GM21529 (cell line): ENCODE results near the gene PRAMEF8.
"Not testable (repeated sequence)": the region's sequence is repeated elsewhere in the genome, so short reads cannot be mapped to it uniquely, and the experiment has no call there.

Source experiments
- ATAC-seq: cut with Tn5 transposase; IDR thresholded peaks from one replicate; pipeline ENCODE4 v1.9.1; 2021; ENCODE audit not compliant: unreplicated experiment

PRAMEF8 gene

DNA sequence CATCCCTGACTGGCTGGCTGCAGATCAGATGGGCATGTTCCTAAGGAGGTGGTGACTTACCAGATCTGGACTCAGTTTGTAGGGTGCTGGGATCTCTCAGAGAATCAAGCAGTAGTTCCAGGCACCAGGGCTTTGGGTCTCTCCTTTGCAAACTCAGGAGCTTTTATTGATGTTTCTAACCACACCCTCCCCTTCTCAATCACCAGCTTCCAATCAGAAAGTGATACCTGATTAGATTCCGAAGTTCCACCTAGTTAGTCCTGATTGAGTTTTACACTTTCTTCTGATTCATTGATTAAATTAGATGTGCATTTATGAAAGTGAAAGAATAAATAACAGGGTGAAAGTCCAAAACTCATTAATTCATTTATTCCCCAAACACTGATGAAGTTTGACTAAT is at the start of gene PRAMEF8:
PRAMEF8 (minus strand) TSS at position 101 of the 400 bp plus-strand sequence. CDS start 1,046 bp downstream, outside the sequence.
- not testable (repeated sequence) for ATAC-seq

GRCh38 chr1:13315281-13315680 is 30.3 kb upstream of the PRAMEF8 start, which contains the start of gene PRAMEF15:
TSS of gene PRAMEF15 (plus strand) at chr1:13315581. CDS start at chr1:13318408, 2,827 bp downstream.
- ATAC-seq: not testable (repeated sequence)

- not testable (repeated sequence) for ATAC-seq
Measured at GRCh38 chr1:13303239-13303638, 18.3 kb upstream of the PRAMEF8 start, which contains the start of gene PRAMEF33. TSS of gene PRAMEF33 (plus strand) at chr1:13303539. CDS start at chr1:13305955, 2,416 bp downstream.

DNA sequence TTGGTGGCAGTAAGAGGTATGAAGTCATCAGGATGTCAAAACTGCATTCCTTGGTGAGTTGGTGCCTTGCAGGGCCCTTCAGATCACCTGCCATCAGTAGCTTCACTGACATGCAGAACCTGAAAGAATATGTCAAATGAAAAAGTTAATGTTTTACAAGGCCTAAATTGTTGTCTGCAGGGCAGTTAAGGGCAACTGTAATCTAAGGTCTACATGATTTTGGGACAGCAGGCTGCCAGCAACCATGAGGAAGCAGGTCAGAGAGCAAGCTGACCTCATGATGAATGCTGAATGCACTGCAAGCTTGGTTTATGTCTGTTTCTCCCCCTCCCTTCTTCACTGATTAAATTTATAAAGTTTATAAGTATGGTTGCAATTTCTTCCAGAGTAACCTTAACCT is 17.3 kb upstream of the PRAMEF8 start:
- ATAC-seq: not testable (repeated sequence)

- ATAC-seq: not testable (repeated sequence)
Measured at GRCh38 chr1:13298699-13299098, 13.8 kb upstream of the PRAMEF8 start.

- not testable (repeated sequence) for ATAC-seq
Measured at GRCh38 chr1:13297216-13297931, 12.4 kb upstream of the PRAMEF8 start.

GRCh38 chr1:13289030-13289429 is 4.1 kb upstream of the PRAMEF8 start:
- not testable (repeated sequence) for ATAC-seq

DNA sequence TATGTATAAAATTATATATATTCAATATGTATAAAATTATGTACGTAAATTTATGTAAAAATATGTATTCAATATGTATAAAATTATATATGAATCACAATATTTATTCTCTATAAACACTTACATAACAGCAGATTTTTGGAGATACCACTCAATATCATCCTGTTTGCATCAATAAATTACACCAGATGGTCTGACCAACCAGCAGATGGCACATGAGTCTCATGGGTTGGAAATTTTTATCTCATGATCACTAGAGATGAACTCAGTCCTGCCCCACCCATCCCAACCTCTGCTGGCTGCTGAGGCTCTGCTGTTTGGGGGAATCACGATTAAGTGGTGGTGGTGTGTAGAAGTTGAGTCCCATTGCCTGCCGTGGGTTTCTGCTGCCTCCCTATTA is 5.3 kb downstream of the PRAMEF8 start:
- ATAC-seq: not testable (repeated sequence)

DNA sequence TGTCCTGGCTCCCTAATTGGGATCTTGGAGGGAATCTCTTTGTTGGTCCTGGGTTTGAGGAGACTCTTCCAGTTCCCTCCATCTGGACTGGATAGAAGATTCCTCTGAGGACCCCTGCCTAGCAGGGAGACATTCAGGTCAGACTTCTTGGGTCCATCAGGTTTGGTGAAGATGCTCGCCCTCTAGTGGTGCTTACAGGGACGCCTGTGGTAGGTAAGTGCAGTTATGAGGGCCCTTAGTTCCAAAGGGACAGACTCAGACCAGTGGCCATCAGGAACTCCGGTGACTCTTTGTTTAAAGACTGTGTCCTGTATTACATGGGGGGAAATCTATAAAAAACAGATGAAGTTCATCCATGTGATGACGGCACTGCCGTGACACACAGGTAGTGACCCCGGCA is 7.9 kb downstream of the PRAMEF8 start:
- ATAC-seq: not testable (repeated sequence)

- ATAC-seq: not testable (repeated sequence)
Measured at GRCh38 chr1:13265124-13265523, 19.8 kb downstream of the PRAMEF8 start.

- ATAC-seq: not testable (repeated sequence)
Measured at GRCh38 chr1:13253898-13254297, 31.0 kb downstream of the PRAMEF8 start, which contains the start of gene PRAMEF5. TSS of gene PRAMEF5 (plus strand) at chr1:13254198. CDS start at chr1:13259269, 5,071 bp downstream.

DNA sequence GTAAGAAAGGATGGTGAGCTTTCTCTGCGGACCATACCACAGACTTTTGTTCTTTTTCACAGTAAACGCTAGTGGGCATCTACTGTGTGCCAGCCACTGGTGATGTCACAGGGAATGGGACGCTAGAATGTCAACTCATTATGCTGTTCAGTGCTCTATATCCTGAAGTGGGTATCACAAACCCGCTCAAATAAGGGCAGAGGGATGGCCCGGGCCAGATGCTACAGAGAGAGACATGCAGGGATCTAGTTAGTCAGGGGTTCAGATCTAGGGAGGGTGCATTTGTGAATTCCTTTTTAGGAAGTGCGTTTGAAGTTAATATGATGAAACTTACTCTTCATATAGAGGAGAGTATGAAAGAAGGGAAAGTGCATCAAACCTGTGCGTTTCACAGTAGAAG is 37.8 kb downstream of the PRAMEF8 start:
- ATAC-seq: not testable (repeated sequence)

GRCh38 chr1:13246554-13246871 is 38.4 kb downstream of the PRAMEF8 start:
- ATAC-seq: not testable (repeated sequence)

GRCh38 chr1:13245841-13246553 is 38.9 kb downstream of the PRAMEF8 start:
- ATAC-seq: not testable (repeated sequence)

DNA sequence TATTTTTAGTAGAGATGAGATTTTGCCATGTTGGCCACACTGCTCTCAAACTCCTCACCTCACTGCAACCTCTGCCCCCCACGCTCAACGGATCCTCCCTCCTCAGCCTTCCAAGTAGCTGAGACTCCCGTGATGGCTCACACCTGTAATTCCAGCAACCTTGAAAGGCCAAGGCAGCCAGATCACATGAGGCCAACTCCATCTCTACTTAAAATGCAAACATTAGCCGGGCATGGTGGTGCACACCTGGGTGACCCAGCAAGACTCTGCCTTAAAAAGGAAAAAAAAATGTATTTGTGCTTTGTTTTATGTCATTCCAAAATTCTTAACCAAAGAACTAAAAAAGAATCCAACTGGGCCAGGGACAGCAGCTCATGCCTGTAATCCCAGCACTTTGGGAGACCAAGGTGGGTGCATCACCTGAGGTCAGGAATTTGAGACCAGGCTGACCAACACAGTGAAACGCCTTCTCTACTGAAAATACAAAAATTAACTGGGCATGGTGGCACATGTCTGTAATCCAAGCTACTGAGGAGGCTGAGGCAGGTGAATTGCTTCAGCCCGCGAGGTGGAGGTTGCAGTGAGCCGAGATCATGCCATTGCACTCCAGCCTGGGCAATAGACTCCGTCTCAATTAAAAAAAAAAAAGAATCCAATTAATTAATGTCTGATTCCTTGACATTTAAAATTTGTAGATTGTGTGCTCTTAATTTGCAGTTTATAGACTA is 41.2 kb downstream of the PRAMEF8 start:
- ATAC-seq: not testable (repeated sequence)

DNA sequence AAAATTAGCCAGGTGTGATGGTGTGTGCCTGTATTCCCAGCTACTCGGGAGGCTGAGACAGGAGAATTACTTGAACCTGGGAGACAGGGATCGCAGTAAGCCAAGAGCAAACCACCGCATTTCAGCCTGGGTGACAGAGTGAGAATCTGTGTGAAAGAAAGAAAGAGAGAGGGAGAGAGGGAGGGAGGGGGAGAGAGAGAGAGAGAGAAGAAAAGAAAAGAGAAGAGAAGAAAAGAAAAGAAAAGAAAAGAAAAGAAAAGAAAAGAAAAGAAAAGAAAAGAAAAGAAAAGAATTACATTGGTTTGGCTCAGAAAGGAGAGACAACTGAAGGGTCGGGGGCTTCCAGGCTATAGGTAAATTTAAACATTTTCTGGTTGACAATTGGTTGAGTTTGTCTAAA is 45.3 kb downstream of the PRAMEF8 start:
- not testable (repeated sequence) for ATAC-seq

DNA sequence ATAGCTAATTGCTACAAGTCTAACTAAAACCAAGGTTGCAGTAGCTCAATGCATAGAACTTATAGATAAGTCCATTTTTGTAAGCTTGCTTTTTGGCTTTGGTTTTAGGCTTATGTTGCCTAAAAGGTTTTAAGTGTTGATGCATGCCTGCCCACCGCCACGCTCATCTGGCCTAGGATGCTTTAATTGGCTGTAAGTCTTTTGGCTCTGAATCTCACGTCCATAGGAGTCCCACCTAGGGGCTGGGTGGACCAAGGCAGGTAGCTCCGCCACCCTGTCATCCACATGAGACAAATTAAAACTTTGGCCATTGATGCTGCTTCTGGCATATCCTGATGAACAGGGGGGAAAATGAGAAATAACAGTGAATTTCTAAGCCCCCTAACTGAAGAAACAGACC is 47.4 kb downstream of the PRAMEF8 start:
- ATAC-seq: not testable (repeated sequence)

DNA sequence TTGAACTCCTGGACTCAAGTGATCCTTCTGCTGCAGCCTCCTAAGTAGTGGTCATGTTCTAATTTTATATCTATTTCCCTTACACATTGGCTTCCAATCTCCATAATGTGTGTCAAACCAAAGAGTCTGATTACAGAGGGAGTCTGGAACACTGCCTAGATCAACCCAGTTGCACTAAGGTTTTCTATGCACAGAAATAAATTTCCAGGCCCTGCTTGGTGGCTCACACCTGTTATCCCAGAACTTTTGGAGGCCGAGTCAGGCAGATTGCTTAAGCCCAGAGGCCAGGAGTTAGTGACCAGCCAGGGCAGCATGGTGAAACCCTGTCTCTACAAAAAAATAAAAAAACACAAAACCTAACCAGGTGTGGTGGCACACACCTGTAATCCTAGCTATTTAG is 50.9 kb downstream of the PRAMEF8 start:
- ATAC-seq: not testable (repeated sequence)

DNA sequence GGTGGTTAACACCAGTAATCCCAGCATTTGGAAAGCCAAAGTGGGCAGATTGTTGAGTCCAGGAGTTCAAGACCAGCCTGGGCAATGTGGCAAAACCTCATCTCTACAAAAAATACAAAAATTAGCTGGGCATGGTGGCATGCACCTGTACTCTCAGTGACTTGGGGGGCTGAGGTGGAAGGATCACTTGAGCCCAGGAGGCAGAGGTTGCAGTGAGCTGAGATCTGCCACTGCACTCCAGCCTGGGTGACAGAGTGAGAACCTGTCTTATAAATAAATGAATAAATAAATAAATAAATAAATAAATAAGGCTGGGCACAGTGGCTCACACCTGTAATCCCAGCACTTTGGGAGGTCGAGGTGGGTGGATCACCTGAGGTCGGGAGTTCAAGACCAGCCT is 52.9 kb downstream of the PRAMEF8 start:
- not testable (repeated sequence) for ATAC-seq
